ENCODE results near the gene RBM33.
"Not testable (repeated sequence)": the region's sequence is repeated elsewhere in the genome, so short reads cannot be mapped to it uniquely, and the experiment has no call there.

Gene RBM33

GRCh38 chr7:155813546-155814315 lies 169.3 kb downstream of the RBM33 start:
- no peak for DNase-seq

- no peak for DNase-seq
These were observed 170.1 kb downstream of the RBM33 start for GRCh38 chr7:155814316-155815276.

- DNase-seq = peak; percentile 16 to 45
These were observed 171.1 kb downstream of the RBM33 start for GRCh38 chr7:155815332-155816191.

- DNase-seq = no peak
These were observed 171.7 kb downstream of the RBM33 start for GRCh38 chr7:155816192-155816508.

GRCh38 chr7:155816996-155817395 lies 172.5 kb downstream of the RBM33 start:
- DNase-seq = no peak

DNA sequence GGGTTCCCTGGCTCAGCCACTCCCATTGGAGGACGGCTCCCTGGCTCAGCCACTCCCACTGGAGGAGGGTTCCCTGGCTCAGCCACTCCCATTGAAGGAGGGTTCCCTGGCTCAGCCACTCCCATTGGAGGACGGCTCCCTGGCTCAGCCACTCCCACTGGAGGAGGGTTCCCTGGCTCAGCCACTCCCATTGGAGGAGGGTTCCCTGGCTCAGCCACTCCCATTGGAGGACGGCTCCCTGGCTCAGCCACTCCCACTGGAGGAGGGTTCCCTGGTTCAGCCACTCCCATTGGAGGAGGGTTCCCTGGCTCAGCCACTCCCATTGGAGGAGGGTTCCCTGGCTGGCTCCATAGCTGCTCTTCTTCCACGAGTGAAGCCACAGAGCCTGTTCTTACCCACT lies 173.1 kb downstream of the RBM33 start:
- not testable (repeated sequence) for DNase-seq

DNA sequence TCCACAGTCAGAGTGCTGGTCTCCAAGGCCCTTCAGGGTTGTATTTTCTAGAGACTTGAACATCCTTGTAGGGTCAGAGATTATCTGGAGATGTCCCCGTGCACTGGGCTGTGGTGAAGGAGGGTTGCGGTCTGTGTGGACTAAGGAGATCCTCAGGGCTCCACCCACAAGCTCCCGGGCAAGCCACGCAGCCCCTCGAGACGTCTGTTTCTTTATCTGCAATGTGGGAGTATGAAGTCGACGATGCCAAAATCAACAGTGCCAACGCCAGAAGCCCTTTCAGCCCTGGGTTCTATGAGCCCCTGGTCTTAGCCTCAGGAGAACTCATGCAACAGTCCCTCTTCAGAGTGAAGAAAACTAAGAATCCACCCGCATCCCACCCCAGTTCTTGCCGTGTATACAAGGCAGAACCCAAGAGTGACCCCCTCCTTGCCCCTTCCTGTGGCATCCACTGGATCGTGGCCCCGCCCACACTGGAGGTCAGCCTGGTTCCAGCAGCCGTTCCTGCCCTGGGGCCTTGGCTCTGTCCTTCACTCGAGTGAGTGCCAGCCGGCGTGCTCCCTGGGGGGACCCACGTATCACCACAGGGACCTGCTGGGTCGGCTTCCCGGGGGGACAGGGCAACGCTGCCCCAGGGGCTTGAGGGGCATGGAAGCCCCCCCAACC lies 173.8 kb downstream of the RBM33 start:
- no peak for DNase-seq

DNA sequence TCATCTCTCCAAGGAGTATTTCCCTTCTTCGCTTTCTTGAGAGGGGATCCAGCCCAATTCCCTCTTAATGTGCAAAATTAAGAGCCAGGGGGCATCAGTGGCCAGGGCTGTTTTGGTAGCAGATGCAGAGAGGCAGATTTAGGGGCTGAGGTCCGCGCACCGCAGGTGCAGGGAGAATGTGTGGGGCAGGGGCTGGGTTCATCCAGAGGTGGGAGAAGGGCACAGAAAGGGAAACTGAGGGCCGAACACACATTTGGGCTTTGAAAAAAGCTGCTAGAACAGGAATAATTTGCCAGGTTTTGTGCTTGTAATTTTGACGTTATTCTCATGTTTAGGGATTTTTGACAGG lies 174.3 kb downstream of the RBM33 start:
- DNase-seq = no peak

GRCh38 chr7:155819186-155819585 lies 174.7 kb downstream of the RBM33 start:
- no peak for DNase-seq

DNA sequence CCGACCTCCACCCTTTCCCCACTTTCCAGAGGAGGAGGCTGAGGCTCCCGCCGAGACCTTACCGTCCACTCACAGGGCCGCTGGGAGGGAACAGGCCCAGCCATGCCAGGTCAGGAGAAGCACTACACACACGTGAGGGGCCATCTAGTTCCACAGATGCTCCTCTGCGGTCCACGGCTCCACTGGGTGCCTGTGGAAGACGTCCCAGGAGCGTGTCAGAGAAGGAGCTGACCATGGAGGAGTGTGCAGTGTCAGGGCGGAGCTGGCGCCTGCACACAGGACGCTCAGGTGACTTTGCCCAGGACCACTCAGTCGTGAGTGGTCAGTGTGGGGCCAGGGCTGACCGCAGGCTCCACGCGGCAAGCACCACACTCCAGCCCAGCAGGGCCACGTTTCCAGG lies 175.8 kb downstream of the RBM33 start:
- no peak for DNase-seq

- DNase-seq = no peak
These were observed 176.3 kb downstream of the RBM33 start for GRCh38 chr7:155820788-155821187.

DNA sequence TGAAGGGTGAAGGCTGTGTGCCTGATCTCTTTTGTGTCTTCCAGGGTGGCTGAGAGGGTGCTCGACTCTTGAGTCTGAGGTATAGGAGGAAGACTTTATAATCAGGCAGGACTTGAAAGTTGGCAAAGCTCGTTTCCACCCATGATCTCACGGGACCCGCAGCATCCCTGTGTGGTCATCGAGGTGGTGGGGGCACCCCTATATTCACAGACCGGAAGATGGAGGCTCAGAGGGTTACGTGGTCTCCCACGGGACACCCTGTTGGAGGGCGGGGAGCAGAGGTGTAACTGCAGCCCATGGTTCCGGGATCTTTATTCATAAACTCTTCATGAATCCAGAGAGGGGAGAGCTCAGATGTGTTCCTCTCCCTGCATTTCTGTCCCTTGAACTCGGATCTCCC lies 177.4 kb downstream of the RBM33 start:
- no peak for DNase-seq

GRCh38 chr7:155824227-155824886 lies 179.9 kb downstream of the RBM33 start:
- DNase-seq = no peak

- no peak for DNase-seq
These were observed 180.9 kb downstream of the RBM33 start for GRCh38 chr7:155825336-155825735.

GRCh38 chr7:155829796-155830470 lies 185.5 kb downstream of the RBM33 start:
- no peak for DNase-seq
